ENCODE data around the gene DCDC2B. TPM values are rescaled to one million over a fixed set of nuclear protein-coding genes. Genes with fewer than 3 reads are reported as not detected.

Gene DCDC2B
- total and polyA plus RNA-seq, 9 of the 15 experiments (the other 6 are each of a cell fraction or from before 2014, with no cell fraction given): not detected

DNA sequence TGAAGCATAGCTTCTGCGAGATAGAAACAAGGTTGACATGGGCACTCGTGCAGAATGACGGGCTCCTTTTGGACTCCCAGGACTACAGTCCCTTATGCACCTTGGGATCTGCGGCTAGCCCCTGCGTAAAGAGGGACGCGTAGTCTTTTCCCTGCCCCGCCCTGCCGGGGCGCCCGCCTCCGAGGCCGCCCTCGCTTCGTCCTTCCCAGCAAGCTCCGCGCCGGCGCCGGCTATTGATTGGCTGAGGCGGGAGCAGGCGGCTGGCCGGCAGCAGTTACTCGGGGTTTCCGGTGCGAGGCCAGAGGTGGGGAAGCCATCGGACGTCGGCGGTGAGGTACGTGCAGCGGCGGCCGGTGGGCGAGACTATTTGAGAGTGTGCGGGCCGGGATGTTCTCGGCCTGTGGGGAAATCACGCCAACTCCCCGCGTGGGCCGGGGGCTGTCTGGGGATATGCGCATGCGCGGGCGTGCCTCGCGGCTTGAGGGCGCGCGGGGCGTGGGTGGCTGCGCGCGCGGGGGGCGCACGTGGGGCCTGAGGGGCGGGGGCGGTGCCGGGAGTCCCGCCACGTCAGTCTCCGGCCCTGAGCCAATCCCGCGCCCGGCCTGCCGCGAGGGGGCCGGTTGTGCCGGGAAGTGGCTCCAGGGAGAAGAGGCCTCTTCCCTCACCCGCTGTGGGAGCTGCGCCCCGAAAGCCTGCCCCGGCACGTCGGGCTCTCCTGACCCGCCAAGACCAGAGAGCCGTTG lies 29.3 kb upstream of the DCDC2B start, which contains the start of gene TXLNA (continued):
- TF ChIP-seq ZNF197 (CRISPR knock-in tag; IDR thresholded peaks at IDR 0.05; ENCODE audit: low read depth): no peak
- no peak for TF ChIP-seq RFX5 (IDR thresholded peaks at IDR 0.05; ENCODE audit: low read depth, low read length)
- TF ChIP-seq SMARCA4 (IDR thresholded peaks at IDR 0.05): no peak
- peak; percentile 46 for TF ChIP-seq PHF20 (IDR thresholded peaks at IDR 0.05; ENCODE audit: partially characterized antibody)
- no peak; the same call in 1 of the 2 replicates for TF ChIP-seq ARID1B (IDR thresholded peaks at IDR 0.05)
- peak; percentile 97 for TF ChIP-seq EGR1 (conservative IDR thresholded peaks at IDR 0.05)
- no peak for TF ChIP-seq XRCC3 (IDR thresholded peaks at IDR 0.05)
- TF ChIP-seq ZNF354B (CRISPR knock-in tag; IDR thresholded peaks at IDR 0.05): no peak
- TF ChIP-seq, protein P1, sequence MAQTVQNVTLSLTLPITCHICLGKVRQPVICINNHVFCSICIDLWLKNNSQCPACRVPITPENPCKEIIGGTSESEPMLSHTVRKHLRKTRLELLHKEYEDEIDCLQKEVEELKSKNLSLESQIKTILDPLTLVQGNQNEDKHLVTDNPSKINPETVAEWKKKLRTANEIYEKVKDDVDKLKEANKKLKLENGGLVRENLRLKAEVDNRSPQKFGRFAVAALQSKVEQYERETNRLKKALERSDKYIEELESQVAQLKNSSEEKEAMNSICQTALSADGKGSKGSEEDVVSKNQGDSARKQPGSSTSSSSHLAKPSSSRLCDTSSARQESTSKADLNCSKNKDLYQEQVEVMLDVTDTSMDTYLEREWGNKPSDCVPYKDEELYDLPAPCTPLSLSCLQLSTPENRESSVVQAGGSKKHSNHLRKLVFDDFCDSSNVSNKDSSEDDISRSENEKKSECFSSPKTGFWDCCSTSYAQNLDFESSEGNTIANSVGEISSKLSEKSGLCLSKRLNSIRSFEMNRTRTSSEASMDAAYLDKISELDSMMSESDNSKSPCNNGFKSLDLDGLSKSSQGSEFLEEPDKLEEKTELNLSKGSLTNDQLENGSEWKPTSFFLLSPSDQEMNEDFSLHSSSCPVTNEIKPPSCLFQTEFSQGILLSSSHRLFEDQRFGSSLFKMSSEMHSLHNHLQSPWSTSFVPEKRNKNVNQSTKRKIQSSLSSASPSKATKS (CRISPR knock-in tag; IDR thresholded peaks at IDR 0.05): 0 out of 2 replicates have a peak, but pooled peaks have one; percentile 12
- TF ChIP-seq ZNF384 (IDR thresholded peaks at IDR 0.05; ENCODE audit: low read depth, low read length): no peak
- peak; percentile 94 for TF ChIP-seq MTA3 (IDR thresholded peaks at IDR 0.05; ENCODE audit: borderline replicate concordance)
- TF ChIP-seq COPS2 (conservative IDR thresholded peaks at IDR 0.05): no peak
- TF ChIP-seq ZFP36 (IDR thresholded peaks at IDR 0.05; ENCODE audit: low read depth, low read length, partially characterized antibody): peak; percentile 22
- no peak for TF ChIP-seq BDP1 (IDR thresholded peaks at IDR 0.05; ENCODE audit: insufficient read depth, insufficient read length)
- TF ChIP-seq RHOXF2B (CRISPR knock-in tag; conservative IDR thresholded peaks at IDR 0.05): no peak
- TF ChIP-seq, protein P2, sequence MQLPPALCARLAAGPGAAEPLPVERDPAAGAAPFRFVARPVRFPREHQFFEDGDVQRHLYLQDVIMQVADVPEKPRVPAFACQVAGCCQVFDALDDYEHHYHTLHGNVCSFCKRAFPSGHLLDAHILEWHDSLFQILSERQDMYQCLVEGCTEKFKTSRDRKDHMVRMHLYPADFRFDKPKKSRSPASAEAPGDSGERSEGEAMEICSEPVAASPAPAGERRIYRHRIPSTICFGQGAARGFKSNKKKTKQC (CRISPR knock-in tag; IDR thresholded peaks at IDR 0.05): peak; percentile 69; the same call in 1 of the 2 replicates
- no peak for TF ChIP-seq NCOA6 (IDR thresholded peaks at IDR 0.05)
- TF ChIP-seq, protein P3, sequence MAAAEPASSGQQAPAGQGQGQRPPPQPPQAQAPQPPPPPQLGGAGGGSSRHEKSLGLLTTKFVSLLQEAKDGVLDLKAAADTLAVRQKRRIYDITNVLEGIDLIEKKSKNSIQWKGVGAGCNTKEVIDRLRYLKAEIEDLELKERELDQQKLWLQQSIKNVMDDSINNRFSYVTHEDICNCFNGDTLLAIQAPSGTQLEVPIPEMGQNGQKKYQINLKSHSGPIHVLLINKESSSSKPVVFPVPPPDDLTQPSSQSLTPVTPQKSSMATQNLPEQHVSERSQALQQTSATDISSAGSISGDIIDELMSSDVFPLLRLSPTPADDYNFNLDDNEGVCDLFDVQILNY (CRISPR knock-in tag; IDR thresholded peaks at IDR 0.05): 0 out of 2 replicates have a peak, but pooled peaks have one; percentile 75
- TF ChIP-seq, protein P4, sequence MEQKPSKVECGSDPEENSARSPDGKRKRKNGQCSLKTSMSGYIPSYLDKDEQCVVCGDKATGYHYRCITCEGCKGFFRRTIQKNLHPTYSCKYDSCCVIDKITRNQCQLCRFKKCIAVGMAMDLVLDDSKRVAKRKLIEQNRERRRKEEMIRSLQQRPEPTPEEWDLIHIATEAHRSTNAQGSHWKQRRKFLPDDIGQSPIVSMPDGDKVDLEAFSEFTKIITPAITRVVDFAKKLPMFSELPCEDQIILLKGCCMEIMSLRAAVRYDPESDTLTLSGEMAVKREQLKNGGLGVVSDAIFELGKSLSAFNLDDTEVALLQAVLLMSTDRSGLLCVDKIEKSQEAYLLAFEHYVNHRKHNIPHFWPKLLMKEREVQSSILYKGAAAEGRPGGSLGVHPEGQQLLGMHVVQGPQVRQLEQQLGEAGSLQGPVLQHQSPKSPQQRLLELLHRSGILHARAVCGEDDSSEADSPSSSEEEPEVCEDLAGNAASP (IDR thresholded peaks at IDR 0.05): no peak
- no peak for TF ChIP-seq TCFL5 (CRISPR knock-in tag; conservative IDR thresholded peaks at IDR 0.05)
- no peak for TF ChIP-seq ZNF3 (CRISPR knock-in tag; IDR thresholded peaks at IDR 0.05)
- TF ChIP-seq NBN (IDR thresholded peaks at IDR 0.05; ENCODE audit: low read depth): no peak; the same call in 1 of the 2 replicates
- TF ChIP-seq RNF2 (IDR thresholded peaks at IDR 0.05): peak; percentile 79
- 0 out of 2 replicates have a peak, but pooled peaks have one; percentile 37 for TF ChIP-seq HSF4 (CRISPR knock-in tag; IDR thresholded peaks at IDR 0.05; ENCODE audit: borderline replicate concordance)
- TF ChIP-seq MEF2A (IDR thresholded peaks at IDR 0.05; ENCODE audit: control insufficient read depth, low read depth, low read length): no peak
- no peak; the same call in none of the 2 replicates for TF ChIP-seq DMBX1 (CRISPR knock-in tag; IDR thresholded peaks at IDR 0.05; ENCODE audit: borderline replicate concordance)
- no peak for TF ChIP-seq HMG20B (CRISPR knock-in tag; IDR thresholded peaks at IDR 0.05)

All from K562 (cell line).